DND-41 (cell line): ENCODE measurements around the gene ELAPOR1.

ENCODE experiments used
- ATAC-seq: fragments of 200-7000 bp; cut with Tn5 transposase; 3 replicates; pipeline ENCODE4 v1.9.1; 2021; ENCODE audit warnings: low read depth; ENCODE audit not compliant: insufficient read depth
- DNase-seq: peaks from one replicate; pipeline ENCODE4 v3.0.0-alpha.2; 2020
- H2AFZ ChIP-seq: 2 replicates; pipeline ENCODE4 v1.6.0; 2012; ENCODE audit warnings: low read depth, low read length
- H3K27ac ChIP-seq: 2 replicates; pipeline ENCODE4 v1.5.1; 2012; ENCODE audit warnings: low read length, inconsistent platforms
- H3K27me3 ChIP-seq: fragments of 200-600 bp; sonication (generic); 2 replicates; pipeline ENCODE4 v1.6.0; 2012; ENCODE audit warnings: low read length, mild to moderate bottlenecking, inconsistent platforms; ENCODE audit not compliant: insufficient read depth, poor library complexity
- H3K36me3 ChIP-seq: 2 replicates; pipeline ENCODE4 v1.5.1; 2012; ENCODE audit warnings: low read length, inconsistent platforms; ENCODE audit not compliant: insufficient read depth
- H3K4me1 ChIP-seq: 2 replicates; pipeline ENCODE4 v1.5.1; 2012; ENCODE audit warnings: mild to moderate bottlenecking, low read length; ENCODE audit not compliant: insufficient read depth
- H3K4me2 ChIP-seq: 2 replicates; pipeline ENCODE4 v1.6.0; 2012; ENCODE audit warnings: mild to moderate bottlenecking, moderate library complexity, low read length, inconsistent platforms; ENCODE audit not compliant: insufficient read depth
- H3K4me3 ChIP-seq, 2 experiments: fragments of 200-600 bp in 1 of 2; shearing (Covaris generic) in 1 of 2; 2 replicates each; pipeline ENCODE4 v1.5.1; 2012 to 2016; ENCODE audit warnings: inconsistent platforms in 2 of 2, low read length in 2 of 2, mild to moderate bottlenecking in 2 of 2, low read depth in 1 of 2, moderate library complexity in 1 of 2
- H3K79me2 ChIP-seq: 2 replicates; pipeline ENCODE4 v1.6.0; 2012; ENCODE audit warnings: low read length, inconsistent platforms; ENCODE audit not compliant: insufficient read depth
- H3K9ac ChIP-seq: 2 replicates; pipeline ENCODE4 v1.6.0; 2012; ENCODE audit warnings: low read depth, mild to moderate bottlenecking, inconsistent platforms, low read length, moderate library complexity
- H3K9me3 ChIP-seq: 2 replicates; pipeline ENCODE4 v1.5.1; 2012; ENCODE audit warnings: low read length, moderate library complexity, mild to moderate bottlenecking, inconsistent platforms; ENCODE audit not compliant: insufficient read depth, severe bottlenecking
- H4K20me1 ChIP-seq: 2 replicates; pipeline ENCODE4 v1.6.0; 2012; ENCODE audit warnings: low read length; ENCODE audit not compliant: insufficient read depth
- CTCF ChIP-seq: IDR thresholded peaks from 2 replicates; pipeline ENCODE4 v1.5.1; 2012; ENCODE audit warnings: borderline replicate concordance, low read length, moderate library complexity, mild to moderate bottlenecking; ENCODE audit not compliant: poor library complexity, severe bottlenecking; ENCODE audit errors: extremely low read depth
- EZH2 ChIP-seq: IDR thresholded peaks from 3 replicates; pipeline ENCODE4 v1.6.1; 2012; ENCODE audit warnings: borderline replicate concordance, low read depth, mild to moderate bottlenecking, moderate library complexity, low read length, inconsistent platforms; ENCODE audit not compliant: severe bottlenecking

Gene ELAPOR1

DNA sequence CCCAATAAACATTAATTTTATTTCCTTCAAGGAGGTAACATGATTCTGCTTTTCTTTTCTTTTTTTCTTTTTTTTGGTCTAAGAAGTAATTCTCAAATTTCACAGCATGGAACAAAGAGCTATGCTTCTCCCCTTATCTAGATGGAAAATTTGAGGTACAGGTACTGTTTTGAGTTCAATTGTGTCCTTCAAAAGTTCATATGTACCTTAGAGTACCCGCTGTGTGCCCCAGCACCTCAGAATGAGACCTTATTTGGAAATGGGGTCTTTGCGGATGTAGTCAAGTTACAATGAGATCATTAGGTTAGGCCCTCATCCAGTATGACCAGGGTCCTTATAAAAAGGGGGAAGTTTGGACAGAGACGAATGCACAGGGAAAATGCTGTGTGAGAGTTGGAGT is 22.0 kb downstream of the ELAPOR1 start:
- Histone ChIP-seq H3K9me3 (no peaks in the 10 kb centered on the region), H3K9ac (no peak overlapping the region), H3K79me2 (no peaks in the 10 kb centered on the region), H3K4me2 (no peak overlapping the region), H4K20me1 (no peaks in the 10 kb centered on the region), H3K4me1 (no peaks in the 10 kb centered on the region), H3K36me3 (no peaks in the 10 kb centered on the region), H2AFZ (no peak overlapping the region), H3K4me3 (no peak overlapping the region), H3K27me3 (no peaks in the 10 kb centered on the region), H3K27ac (no peak overlapping the region)
- TF ChIP-seq EZH2, result no peak
- no peak for TF ChIP-seq CTCF
- ATAC-seq (no peak), DNase-seq (no peak)

GRCh38 chr1:109136766-109137165 is 22.9 kb downstream of the ELAPOR1 start:
- Histone ChIP-seq H3K27me3 (no peaks in the 10 kb centered on the region), H3K4me1 (no peaks in the 10 kb centered on the region), H3K4me2 (no peak overlapping the region), H2AFZ (no peak overlapping the region), H3K4me3 (no peak overlapping the region), H3K27ac (no peak overlapping the region), H3K79me2 (no peaks in the 10 kb centered on the region), H3K9me3 (no peaks in the 10 kb centered on the region), H3K36me3 (no peaks in the 10 kb centered on the region), H4K20me1 (no peaks in the 10 kb centered on the region), H3K9ac (no peak overlapping the region)
- ATAC-seq, result no peak
- no peak for TF ChIP-seq CTCF
- TF ChIP-seq EZH2, result no peak
- no peak for DNase-seq

DNA sequence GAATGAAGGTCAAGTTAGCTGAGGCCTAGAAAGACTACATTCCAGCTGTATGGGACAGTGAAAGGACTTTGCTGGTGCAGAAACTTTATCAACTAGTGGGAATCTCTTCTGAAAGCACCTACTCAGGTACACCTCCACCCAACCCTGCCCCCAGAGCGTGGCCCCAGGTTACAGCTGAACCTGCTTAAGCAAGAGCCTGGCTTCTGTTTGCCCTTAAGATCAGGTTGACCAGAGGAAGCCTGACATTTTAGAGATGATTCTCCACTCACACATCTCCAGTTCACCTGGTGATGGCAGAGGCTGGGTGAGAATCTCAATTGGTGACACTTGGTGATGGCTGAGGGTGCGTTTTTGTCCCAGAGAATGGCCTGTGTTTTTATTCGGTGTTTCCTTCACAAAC is 24.0 kb downstream of the ELAPOR1 start:
- H3K4me2 ChIP-seq, result no peak overlapping the region
- no peaks in the 10 kb centered on the region for H3K79me2 ChIP-seq
- ATAC-seq (no peak), DNase-seq (no peak)
- no peaks in the 10 kb centered on the region for H3K4me1 ChIP-seq
- H3K4me3 ChIP-seq, result no peak overlapping the region
- H3K27me3 ChIP-seq, result no peaks in the 10 kb centered on the region
- no peak for TF ChIP-seq EZH2
- no peak for TF ChIP-seq CTCF
- no peaks in the 10 kb centered on the region for H4K20me1 ChIP-seq
- H3K27ac ChIP-seq, result no peak overlapping the region
- no peaks in the 10 kb centered on the region for H3K9me3 ChIP-seq
- no peak overlapping the region for H3K9ac ChIP-seq
- H2AFZ ChIP-seq, result no peak overlapping the region
- no peaks in the 10 kb centered on the region for H3K36me3 ChIP-seq

- DNase-seq, result no peak
- H3K27ac ChIP-seq, result no peak overlapping the region
These were observed 24.4 kb downstream of the ELAPOR1 start for GRCh38 chr1:109138358-109138757.

More at GRCh38 chr1:109138358-109138757, 24.4 kb downstream of the ELAPOR1 start:
- Histone ChIP-seq H3K79me2 (no peaks in the 10 kb centered on the region), H4K20me1 (no peaks in the 10 kb centered on the region), H3K27me3 (no peaks in the 10 kb centered on the region), H3K9ac (no peak overlapping the region), H3K36me3 (no peaks in the 10 kb centered on the region), H3K4me3 (no peak overlapping the region), H3K4me1 (no peaks in the 10 kb centered on the region), H2AFZ (no peak overlapping the region), H3K4me2 (no peak overlapping the region), H3K9me3 (no peaks in the 10 kb centered on the region)
- TF ChIP-seq CTCF (no peak), EZH2 (no peak)
- no peak for ATAC-seq
